B cell (primary cell): Measurements from ENCODE around the gene AQP10. TPM values are rescaled to one million over a fixed set of nuclear protein-coding genes. Genes with fewer than 3 reads are reported as not detected.

Experiments used
- ATAC-seq: fragments of 200-7000 bp; cut with Tn5 transposase; one replicate; pipeline ENCODE4 v1.10.0; 2021; ENCODE audit warnings: low read depth, mild to moderate bottlenecking, moderate number of reproducible peaks, moderate library complexity
- CTCF ChIA-PET: fragments of 350-600 bp; sonication (Branson Sonifier 250); formaldehyde crosslinking; loops from one replicate; lab custom pipeline; 2021; ENCODE audit warnings: antibody characterized with exemption, inconsistent platforms; lab: Charles Lee
- POLR2A ChIA-PET: fragments of 350-600 bp; sonication (Branson Sonifier 250); formaldehyde crosslinking; loops from one replicate; lab custom pipeline; 2021; ENCODE audit warnings: antibody characterized with exemption; lab: Charles Lee
- DNase-seq: peaks from one replicate; pipeline ENCODE4 v3.0.0; 2013
- H2AFZ ChIP-seq: 2 replicates; pipeline ENCODE4 v1.6.1; 2012; ENCODE audit warnings: mild to moderate bottlenecking, low read depth, low read length; ENCODE audit not compliant: insufficient read depth, poor library complexity, severe bottlenecking
- H3K27ac ChIP-seq, 2 donors: 1 replicate in 1 of 2; 2 replicates in 1 of 2; pipeline ENCODE4 v1.5.1; 2012 to 2013; ENCODE audit warnings: low read length in 2 of 2, mild to moderate bottlenecking in 2 of 2, moderate library complexity in 1 of 2
- H3K27me3 ChIP-seq, 4 experiments: fragments of 200-600 bp in 1 of 4; sonication (generic) in 1 of 4; replicated peaks in 1 of 4; 1 replicate in 2 of 4; 2 replicates in 2 of 4; pipeline versions ENCODE4 v1.6.1 to v1.7.0; 2013 to 2016; ENCODE audit warnings: low read length in 3 of 4, mild to moderate bottlenecking in 2 of 4, mixed read lengths in 1 of 4, moderate library complexity in 1 of 4; ENCODE audit not compliant: insufficient read depth in 4 of 4, control insufficient read depth in 3 of 4; ENCODE audit errors: control extremely low read depth in 1 of 4
- H3K36me3 ChIP-seq, 2 experiments: replicated peaks in 1 of 2; 1 replicate in 1 of 2; 2 replicates in 1 of 2; pipeline versions ENCODE4 v1.6.1 to v1.7.1; 2013; ENCODE audit warnings: low read length in 1 of 2; ENCODE audit not compliant: insufficient read depth in 2 of 2, control insufficient read depth in 1 of 2; ENCODE audit errors: control extremely low read depth in 1 of 2, extremely low read depth in 1 of 2
- H3K4me1 ChIP-seq, 2 donors: fragments of 200-600 bp in 1 of 2; sonication (generic) in 1 of 2; 1 replicate in 1 of 2; 2 replicates in 1 of 2; pipeline versions ENCODE4 v1.5.1 to v1.6.1; 2013 to 2017; ENCODE audit warnings: low read length in 2 of 2; ENCODE audit not compliant: control insufficient read depth in 2 of 2, insufficient read depth in 2 of 2
- H3K4me2 ChIP-seq: replicated peaks from 2 replicates; pipeline ENCODE3; 2012; ENCODE audit warnings: mild to moderate bottlenecking, low read depth, low read length; ENCODE audit not compliant: poor library complexity, severe bottlenecking
- H3K4me3 ChIP-seq, 5 experiments: fragments of 200-600 bp in 1 of 5; sonication (generic) in 1 of 5; 1 replicate in 3 of 5; 2 replicates in 2 of 5; pipeline versions ENCODE4 v1.5.1 to v1.7.0; 2011 to 2016; ENCODE audit warnings: low read length in 4 of 5, mild to moderate bottlenecking in 4 of 5, low read depth in 2 of 5, control low read depth in 1 of 5, moderate library complexity in 1 of 5; ENCODE audit not compliant: insufficient read depth in 1 of 5; ENCODE audit errors: control extremely low read depth in 1 of 5, extremely low read depth in 1 of 5
- H3K79me2 ChIP-seq: fragments of 200-600 bp; sonication (generic); one replicate; pipeline ENCODE4 v1.6.0; 2016; ENCODE audit warnings: low read length; ENCODE audit not compliant: control insufficient read depth, insufficient read depth
- H3K9ac ChIP-seq: fragments of 200-600 bp; sonication (generic); 2 replicates; pipeline ENCODE4 v1.6.1; 2017; ENCODE audit warnings: mild to moderate bottlenecking, low read length, moderate library complexity
- H3K9me3 ChIP-seq, 3 donors: one replicate each; pipeline versions ENCODE4 v1.6.1 to v1.7.1; 2013; ENCODE audit warnings: low read length in 2 of 3; ENCODE audit not compliant: control insufficient read depth in 2 of 3, insufficient read depth in 1 of 3; ENCODE audit errors: control extremely low read depth in 1 of 3
- H4K20me1 ChIP-seq: 2 replicates; pipeline ENCODE4 v1.6.0; 2012; ENCODE audit warnings: mild to moderate bottlenecking, low read length; ENCODE audit not compliant: insufficient read depth, control insufficient read depth, poor library complexity, severe bottlenecking
- H3K27ac Mint-ChIP-seq: one replicate; pipeline ENCODE4 v1.8.0; 2021; ENCODE audit warnings: mixed read lengths
- H3K27me3 Mint-ChIP-seq: one replicate; pipeline ENCODE4 v1.8.0; 2021; ENCODE audit warnings: mixed read lengths
- H3K4me1 Mint-ChIP-seq: one replicate; pipeline ENCODE4 v1.8.0; 2021; ENCODE audit warnings: mixed read lengths
- H3K4me3 Mint-ChIP-seq: one replicate; pipeline ENCODE4 v1.8.0; 2021; ENCODE audit warnings: mixed read lengths
- H3K9me3 Mint-ChIP-seq: one replicate; pipeline ENCODE4 v1.8.0; 2022; ENCODE audit warnings: mixed read lengths; ENCODE audit not compliant: insufficient read depth
- EZH2 ChIP-seq: IDR thresholded peaks from 2 replicates; pipeline ENCODE4 v1.6.1; 2012; ENCODE audit warnings: borderline replicate concordance, low read depth, mild to moderate bottlenecking, moderate library complexity, low read length; ENCODE audit not compliant: insufficient read depth, poor library complexity, severe bottlenecking
- WGBS: methylation state at CpG from one replicate; pipeline ENCODE4 v1.1.5; 2013; ENCODE audit warnings: missing lambda C conversion rate; ENCODE audit not compliant: insufficient coverage; 5-methylcytosine and 5-hydroxymethylcytosine counted together
- intact Hi-C: fragments of 100-400 bp; cut with micrococcal nuclease; formaldehyde crosslinking; loops from one replicate; pipeline ENCODE4 v1.10.0; 2022
- polyA plus RNA-seq: library from polyadenylated mRNA; depleted of rRNA; stranded (reverse); fragments of >200 nt; gene quantifications from 2 replicates; pipeline ENCODE4 v1.2.3, GENCODE V29; 2012
- total RNA-seq, 2 donors: library from RNA; stranded (reverse); fragments of 120-200 nt in 1 of 2; gene quantifications; 1 replicate in 1 of 2; 2 replicates in 1 of 2; pipeline versions ENCODE4 v1.2.3 to v1.2.4, GENCODE V29; 2013 to 2022
- TF ChIP-seq, protein P1 (sequence below): fragments of 200-600 bp; IDR thresholded peaks from one replicate; pipeline ENCODE4 v1.8.0; 2022; ENCODE audit warnings: antibody characterized with exemption, mild to moderate bottlenecking

The AQP10 gene
- total and polyA plus RNA-seq, 2 donors (not counting 1 experiment from before 2014, with no cell fraction given) = 0.06 TPM; not detected in 1

DNA sequence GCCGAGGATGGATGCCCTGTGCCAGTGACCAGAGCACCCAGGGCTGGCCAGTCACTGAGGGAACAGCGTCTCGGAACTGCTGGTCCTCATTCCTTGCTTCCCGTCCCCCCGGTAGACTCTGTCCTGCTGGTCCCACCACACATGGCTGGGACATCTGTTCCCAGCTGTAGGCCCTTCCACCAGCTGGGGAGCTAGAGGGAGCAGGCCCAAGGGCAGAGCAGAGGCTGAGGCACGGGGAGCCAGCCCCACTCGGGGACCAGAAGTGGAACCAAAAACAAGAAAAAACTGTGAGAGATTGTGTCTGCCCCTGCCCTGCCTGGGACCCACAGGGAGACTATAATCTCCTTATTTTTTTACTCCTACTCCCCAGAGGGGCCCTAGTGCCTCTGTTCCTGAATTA, 28.2 kb downstream of the AQP10 start:
- Mint-ChIP-seq H3K4me1 (peaks cover 18% of the 10 kb centered on the region), H3K4me3 (no peak overlapping the region), H3K27ac (no peak overlapping the region), H3K27me3 (peaks cover 20% of the 10 kb centered on the region), H3K9me3 (no peaks in the 10 kb centered on the region)
- intact Hi-C loops = no loop called here
- TF ChIP-seq, protein P1, sequence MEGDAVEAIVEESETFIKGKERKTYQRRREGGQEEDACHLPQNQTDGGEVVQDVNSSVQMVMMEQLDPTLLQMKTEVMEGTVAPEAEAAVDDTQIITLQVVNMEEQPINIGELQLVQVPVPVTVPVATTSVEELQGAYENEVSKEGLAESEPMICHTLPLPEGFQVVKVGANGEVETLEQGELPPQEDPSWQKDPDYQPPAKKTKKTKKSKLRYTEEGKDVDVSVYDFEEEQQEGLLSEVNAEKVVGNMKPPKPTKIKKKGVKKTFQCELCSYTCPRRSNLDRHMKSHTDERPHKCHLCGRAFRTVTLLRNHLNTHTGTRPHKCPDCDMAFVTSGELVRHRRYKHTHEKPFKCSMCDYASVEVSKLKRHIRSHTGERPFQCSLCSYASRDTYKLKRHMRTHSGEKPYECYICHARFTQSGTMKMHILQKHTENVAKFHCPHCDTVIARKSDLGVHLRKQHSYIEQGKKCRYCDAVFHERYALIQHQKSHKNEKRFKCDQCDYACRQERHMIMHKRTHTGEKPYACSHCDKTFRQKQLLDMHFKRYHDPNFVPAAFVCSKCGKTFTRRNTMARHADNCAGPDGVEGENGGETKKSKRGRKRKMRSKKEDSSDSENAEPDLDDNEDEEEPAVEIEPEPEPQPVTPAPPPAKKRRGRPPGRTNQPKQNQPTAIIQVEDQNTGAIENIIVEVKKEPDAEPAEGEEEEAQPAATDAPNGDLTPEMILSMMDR = no peak
- no peak for TF ChIP-seq EZH2
- peaks cover 0 to 28% (median 12%) of the 10 kb centered on the region in 4 experiments for H3K27me3 ChIP-seq
- peaks cover 0 to 44% of the 10 kb centered on the region in 2 experiments for H3K36me3 ChIP-seq
- peaks cover 18 to 20% of the 10 kb centered on the region in 2 donors for H3K4me1 ChIP-seq
- no peak for ATAC-seq
- no peak overlapping the region for H3K9ac ChIP-seq
- DNase-seq = no peak
- ChIA-PET CTCF (no interaction called here), POLR2A (no interaction called here)
- no peaks in the 10 kb centered on the region for H4K20me1 ChIP-seq
- no peak overlapping the region for H3K4me3 ChIP-seq
- H3K27ac ChIP-seq = no peak overlapping the region
- H3K9me3 ChIP-seq = no peaks in the 10 kb centered on the region
- no peak overlapping the region for H3K4me2 ChIP-seq
- H3K79me2 ChIP-seq = no peaks in the 10 kb centered on the region
- 87% methylated on average over 7 of the region's 7 CpGs for WGBS
- H2AFZ ChIP-seq = no peak overlapping the region

DNA sequence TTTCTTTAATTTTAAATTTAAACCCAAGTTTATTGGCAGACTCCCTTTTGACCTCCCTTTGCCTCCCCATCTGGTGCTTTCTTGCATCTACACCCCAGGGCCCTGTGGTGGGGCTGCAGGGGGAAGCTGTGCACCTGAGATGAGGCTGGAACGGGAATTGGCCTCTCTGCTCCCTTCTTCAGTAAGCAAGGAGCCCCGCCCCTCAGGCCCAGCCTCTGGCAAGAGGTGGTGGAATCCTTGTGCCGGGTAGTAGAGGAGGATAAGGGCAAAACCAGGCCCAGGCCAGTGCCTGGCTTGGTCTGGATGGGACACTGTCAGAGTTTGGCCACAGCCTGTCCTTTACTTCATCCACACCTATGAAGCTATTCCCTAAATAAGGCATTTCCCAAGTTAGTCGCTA, 29.5 kb downstream of the AQP10 start:
- Mint-ChIP-seq H3K27ac (no peak overlapping the region), H3K9me3 (no peaks in the 10 kb centered on the region), H3K4me1 (peaks cover 18% of the 10 kb centered on the region), H3K4me3 (no peak overlapping the region), H3K27me3 (peaks cover 20% of the 10 kb centered on the region)
- Histone ChIP-seq H3K36me3 (peaks cover 0 to 31% of the 10 kb centered on the region in 2 experiments), H4K20me1 (no peaks in the 10 kb centered on the region), H3K79me2 (no peaks in the 10 kb centered on the region), H3K27ac (no peak overlapping the region), H3K27me3 (peaks cover 0 to 33% (median 12%) of the 10 kb centered on the region in 4 experiments), H3K4me1 (peaks cover 18 to 20% of the 10 kb centered on the region in 2 donors), H3K4me3 (no peak overlapping the region), H3K9ac (no peak overlapping the region), H3K4me2 (no peak overlapping the region), H2AFZ (no peak overlapping the region), H3K9me3 (no peaks in the 10 kb centered on the region)
- ATAC-seq = no peak
- intact Hi-C loops = no loop called here
- POLR2A ChIA-PET = no interaction called here
- CTCF ChIA-PET = interaction anchor here (2.3 kb wide), 1 partner anchor 15 kb away, joined by 13 read pairs; no protein-coding TSS in a partner anchor
- no peak for TF ChIP-seq EZH2
- TF ChIP-seq, protein P1 = no peak
- DNase-seq = no peak
- no CpG with 5 or more reads among the region's 4 CpGs for WGBS
